GM18508 (cell line): ENCODE data around the gene HOGA1.
"Not testable (repeated sequence)": the region's sequence is repeated elsewhere in the genome, so short reads cannot be mapped to it uniquely, and the experiment has no call there.

Source experiments
- ATAC-seq: cut with Tn5 transposase; IDR thresholded peaks from one replicate; pipeline ENCODE4 v1.9.1; 2021; ENCODE audit warnings: moderate number of reproducible peaks; ENCODE audit not compliant: insufficient read depth, unreplicated experiment

HOGA1 gene

DNA sequence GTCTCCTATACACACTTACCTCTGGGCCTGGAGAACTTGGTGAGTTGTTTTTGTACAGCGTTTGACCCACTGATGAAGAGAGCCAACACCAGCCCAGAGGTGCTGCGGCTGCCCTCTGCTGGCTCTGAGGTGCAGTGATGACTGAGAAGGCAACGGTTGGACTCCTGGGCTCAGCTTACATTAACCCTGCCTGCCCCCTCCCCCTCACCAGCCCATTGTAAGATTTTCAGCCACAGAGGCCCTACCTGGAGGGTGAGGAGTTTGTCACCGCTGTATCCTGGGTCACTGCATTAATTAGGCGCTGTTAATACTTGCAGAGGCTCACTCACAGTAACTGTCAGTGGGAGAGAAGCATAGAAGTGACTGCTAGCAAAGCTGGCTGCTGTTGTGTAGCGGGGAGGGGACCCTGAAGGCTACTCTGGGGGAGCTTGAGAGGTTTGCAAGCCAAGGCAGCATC lies 30.6 kb upstream of the HOGA1 start:
- ATAC-seq, result no peak

DNA sequence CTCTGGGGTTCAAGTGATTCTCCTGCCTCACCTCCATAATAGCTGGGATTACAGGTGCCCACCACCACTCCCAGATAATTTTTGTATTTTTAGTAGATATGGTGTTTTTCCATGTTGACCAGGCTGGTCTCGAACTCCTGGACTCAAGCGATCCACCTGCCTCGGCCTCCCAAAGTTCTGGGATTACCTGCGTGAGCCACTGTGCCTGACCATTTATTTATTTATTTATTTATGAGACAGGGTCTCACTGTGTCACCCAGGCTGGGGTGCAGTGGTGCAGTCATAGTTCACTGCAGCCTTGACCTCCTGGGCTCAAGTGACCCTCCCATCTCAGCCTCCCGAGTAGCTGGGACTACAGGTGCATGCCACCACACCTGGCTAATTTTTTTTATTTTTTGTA lies 29.9 kb upstream of the HOGA1 start:
- ATAC-seq, result not testable (repeated sequence)

- not testable (repeated sequence) for ATAC-seq
Measured at GRCh38 chr10:97555541-97555940, 28.6 kb upstream of the HOGA1 start.

DNA sequence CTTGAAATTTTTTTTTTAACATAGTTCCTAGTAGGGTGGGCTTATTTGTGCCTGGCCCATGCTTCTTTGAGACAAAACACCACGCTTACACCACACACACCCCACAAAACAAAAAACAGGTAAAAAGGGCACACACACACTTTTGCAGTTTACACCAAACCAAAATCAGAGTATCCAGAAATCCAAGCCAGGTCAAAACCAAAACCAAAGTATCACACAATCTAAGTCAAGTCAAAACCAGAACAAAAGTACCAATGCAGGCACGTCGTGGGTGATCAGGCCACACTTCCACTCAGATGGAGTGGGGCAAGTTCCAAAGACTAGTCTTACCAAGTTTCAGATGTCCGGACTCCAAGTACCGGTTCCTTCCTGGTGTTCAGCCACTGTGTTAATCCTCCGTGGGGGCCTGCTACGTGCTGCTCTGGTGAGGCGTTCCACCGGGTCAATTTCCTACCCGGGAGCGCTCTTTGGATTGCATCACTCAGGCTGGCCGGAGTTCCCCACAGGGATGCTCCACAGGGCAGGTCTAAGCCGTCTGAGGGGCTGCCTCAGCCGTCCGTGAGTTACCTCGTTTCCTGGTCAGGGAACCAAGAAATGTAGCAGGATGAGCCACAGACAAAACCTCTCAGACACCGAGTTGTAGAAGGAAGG lies 23.3 kb upstream of the HOGA1 start:
- not testable (repeated sequence) for ATAC-seq

DNA sequence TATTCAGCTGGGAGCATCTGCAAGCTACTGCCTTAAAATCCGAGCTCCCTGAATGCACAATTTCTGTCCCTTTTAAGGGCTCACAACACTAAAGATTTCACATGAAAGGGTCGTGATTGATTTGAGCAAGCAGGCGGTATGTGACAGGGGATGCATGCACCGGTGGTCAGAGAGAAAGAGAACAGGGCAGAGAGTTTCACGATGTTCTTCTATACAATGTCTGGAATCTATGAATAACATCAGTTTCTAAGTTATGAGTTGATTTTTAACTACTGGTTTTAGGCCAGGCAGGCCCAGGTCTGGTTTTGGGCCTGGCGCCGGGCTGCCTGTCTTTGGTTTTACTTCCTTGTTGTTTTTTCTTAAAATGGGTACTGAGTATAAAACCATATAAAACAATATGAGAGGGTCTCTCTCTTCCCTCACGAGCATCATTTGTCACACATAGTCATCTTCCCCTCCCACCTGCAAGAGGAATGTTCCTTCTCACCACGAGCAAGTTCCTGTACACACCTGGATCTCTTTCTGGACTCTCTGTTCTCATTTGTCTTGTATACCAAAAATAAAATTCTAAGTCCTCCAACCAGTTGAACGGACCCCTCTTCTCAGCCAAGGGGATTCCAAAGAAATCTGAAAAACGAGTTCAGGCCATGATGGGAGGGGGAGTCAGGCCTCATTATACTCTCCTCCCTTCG lies 22.7 kb upstream of the HOGA1 start:
- ATAC-seq, result not testable (repeated sequence)

- ATAC-seq, result not testable (repeated sequence)
Measured at GRCh38 chr10:97562329-97562728, 21.9 kb upstream of the HOGA1 start.

DNA sequence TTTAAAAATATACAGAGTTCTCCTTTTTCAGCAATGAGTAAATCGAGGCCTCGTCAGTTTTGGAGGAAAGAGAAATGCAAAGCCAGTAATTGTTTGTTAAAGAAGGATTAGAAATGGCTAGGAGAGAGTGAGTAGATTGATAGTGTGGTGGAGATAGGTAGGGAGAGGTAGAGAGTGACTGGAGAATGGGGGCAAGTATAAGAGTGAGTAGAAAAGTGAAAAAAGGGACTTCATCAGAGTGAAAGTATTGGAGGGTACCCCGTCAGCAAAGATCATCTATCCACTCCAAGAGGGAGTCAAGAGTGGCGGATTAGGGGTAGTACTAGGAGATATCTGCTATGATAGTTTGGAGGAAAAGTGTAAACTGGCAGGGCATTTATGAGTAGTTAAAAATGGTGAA lies 20.9 kb upstream of the HOGA1 start:
- ATAC-seq, result no peak

DNA sequence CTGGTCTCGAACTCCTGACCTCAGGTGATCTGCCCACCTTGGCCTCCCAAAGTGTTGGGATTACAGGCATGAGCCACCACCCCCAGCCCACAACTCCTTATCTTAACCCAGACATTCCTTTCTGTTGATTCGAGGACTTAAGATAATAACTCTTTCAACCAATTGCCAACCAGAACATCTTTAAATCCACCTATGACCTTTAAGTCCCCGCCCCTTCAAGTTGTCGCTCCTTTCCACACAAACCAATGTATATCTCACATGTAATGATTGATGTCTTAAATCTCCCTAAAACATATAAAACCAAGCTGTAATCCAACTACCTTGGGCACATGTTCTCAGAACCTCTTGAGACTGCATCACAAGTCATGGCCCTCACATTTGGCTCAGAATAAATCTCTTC lies 19.4 kb upstream of the HOGA1 start:
- ATAC-seq, result no peak

DNA sequence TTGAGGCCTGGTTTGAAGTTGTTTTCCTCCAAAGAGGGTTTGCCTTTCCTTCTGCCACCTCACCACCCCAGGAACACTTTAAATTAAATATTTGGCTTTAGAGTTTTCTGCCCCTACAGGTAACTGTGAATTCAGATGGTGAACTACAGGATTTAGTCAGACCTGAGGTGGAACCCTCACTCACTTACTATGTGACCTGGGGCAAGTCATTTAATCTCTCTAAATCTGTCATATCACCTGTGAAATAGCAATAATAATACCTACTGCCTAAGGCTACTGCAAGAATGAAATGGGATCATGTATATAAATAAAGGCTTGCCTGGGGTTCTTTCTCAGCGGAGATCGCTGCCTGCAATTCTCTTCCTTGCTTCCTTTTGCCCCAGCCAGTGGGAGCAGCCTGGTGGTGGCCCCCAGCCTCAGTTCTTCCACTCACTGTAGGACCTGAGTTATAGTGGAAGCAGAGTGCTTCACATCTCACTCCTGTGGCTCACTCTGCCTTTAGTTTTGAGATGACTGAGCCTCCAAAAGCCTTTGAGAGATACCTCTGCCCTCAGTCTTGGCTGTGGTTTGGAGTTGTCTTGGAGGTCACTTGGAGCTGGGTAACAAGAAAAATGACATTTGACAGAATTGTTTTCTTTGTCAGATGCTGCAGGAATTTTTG lies 17.7 kb upstream of the HOGA1 start:
- no peak for ATAC-seq

- no peak for ATAC-seq
Measured at GRCh38 chr10:97567891-97568290, 16.3 kb upstream of the HOGA1 start.

- no peak for ATAC-seq
Measured at GRCh38 chr10:97570146-97570788, 13.9 kb upstream of the HOGA1 start.

DNA sequence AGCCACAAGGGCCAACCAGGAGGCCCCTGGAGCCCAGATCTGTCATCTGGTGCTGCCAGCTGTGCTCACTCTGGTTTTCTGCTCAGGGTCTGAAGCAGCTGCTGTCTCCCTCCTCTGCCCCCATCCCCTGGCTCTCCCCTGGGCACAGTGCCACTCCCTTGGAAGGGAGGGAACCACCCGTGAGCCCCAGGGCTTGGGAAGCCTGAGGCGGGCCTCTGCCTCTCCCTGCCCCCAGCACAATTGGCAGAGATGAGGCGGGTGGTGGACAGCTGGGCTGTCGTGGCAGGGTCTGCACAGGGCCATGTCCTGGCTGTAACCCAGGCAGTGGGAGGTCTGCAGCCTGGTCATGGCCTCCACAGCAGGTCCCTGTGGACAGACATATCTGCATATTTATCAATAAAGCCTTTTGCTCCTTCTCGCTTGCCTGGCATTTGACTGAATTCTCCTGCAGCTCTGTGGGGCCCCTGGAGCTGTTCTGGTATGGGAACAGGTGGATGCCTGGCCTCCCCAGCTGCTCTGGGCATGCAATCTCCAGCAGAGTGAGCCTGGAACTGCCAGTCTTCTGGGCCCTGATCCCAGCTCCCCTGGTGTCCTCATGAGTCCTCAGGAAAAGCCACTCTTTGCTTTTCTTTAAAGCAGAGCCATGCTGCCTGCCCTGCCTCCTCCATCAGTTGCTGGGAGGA lies 13.3 kb upstream of the HOGA1 start:
- ATAC-seq, result no peak

- no peak for ATAC-seq
Measured at GRCh38 chr10:97571622-97572021, 12.6 kb upstream of the HOGA1 start.

DNA sequence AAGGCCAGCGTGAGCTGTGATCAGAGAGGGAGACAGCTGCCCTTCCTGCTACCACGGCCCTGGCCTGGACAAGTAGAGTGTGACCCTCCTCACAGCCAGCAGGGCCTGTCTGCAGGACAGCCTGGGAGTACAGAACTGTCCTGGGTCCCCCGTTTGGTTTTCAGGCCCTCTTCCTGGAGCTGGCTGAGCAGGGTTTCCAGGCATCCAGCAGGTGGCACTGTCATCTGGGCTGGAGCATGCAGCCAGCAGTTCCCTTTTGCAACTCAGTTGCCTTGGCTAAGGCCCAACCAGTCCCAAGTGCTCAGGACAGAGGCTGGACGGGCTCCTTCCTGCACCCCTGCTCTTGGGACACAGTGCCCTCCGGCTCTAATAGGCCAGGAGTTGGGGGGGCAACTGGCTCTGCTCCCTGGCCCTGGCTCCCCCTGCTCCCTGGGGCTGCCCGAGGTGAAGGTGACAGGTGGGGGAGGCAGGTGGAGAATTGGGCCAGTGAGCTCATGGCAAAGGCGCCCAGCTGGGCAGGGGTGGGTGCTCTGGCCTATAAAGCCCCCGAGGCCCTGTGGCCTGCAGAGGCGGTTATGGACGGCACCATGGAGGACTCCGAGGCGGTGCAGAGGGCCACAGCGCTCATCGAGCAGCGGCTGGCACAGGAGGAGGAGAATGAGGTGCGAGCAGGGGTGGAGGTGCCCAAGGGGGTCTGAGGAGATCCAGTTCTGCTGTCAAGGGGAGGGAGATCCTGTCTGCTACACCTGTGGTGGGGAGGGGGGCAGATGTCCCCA lies 11.8 kb upstream of the HOGA1 start, which contains the start of gene ANKRD2:
TSS of gene ANKRD2 (plus strand) at position 566 of the 776 bp plus-strand sequence. CDS start at position 576, 10 bp downstream.
- ATAC-seq, result no peak

DNA sequence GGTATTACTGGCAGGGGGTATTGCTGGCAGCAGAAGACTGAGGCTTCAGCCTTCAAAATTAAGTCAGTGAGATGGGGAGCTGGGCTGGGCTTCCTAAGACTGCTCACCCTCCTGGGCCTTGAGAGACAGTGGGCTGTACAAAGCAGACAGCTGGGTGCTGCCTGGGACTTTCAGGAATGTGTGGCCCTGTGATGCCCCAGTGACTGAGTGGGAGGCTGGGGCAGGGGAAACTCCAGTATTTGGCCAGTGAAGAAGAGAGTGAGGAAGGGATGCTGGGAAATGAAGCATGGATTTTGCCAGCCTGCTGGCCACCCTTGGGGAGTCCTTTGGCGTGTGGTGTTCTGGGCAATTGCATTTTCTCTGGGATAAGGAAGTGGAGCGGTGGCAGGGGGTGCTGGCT lies 11.2 kb upstream of the HOGA1 start:
- ATAC-seq, result no peak

- no peak for ATAC-seq
Measured at GRCh38 chr10:97573672-97574071, 10.5 kb upstream of the HOGA1 start.

DNA sequence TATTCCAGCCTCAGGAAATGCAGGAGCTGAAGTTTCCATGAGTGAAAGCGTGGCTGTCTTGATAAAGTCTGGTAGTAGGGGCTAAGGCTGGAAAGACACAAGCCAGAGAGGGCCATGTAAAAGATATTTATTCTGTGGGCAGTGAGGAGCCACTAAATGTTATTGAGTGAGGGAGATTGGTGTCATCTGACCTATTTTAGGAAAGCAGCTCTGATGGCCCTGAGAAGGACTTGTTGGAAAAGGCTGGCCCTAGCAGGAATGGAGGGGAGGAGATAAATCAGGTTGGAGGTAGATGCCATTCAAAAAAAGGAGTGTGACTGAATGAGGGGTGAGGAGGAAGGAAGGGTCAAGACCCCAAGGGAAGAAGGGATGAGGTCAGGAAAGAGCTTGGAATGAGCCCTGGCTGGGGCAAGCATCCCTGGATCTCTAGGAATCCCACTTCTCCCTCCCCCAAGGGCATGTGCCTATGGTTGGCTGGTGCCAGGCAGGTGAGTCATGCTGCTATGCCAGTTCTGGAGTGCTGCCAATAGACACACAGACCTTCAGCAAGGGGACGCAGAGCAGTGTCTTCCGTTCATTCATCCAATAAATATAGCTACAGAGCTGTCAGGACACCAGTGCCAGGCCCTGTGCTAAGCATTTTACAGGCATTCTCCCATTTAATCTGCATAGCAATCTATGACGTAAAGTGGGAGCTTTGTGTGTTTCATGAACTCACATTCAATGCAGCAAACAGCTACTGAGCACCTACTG lies 9.6 kb upstream of the HOGA1 start:
- ATAC-seq, result no peak

GRCh38 chr10:97575127-97575668 lies 9.0 kb upstream of the HOGA1 start:
- no peak for ATAC-seq

- not testable (repeated sequence) for ATAC-seq
Measured at GRCh38 chr10:97576487-97576886, 7.7 kb upstream of the HOGA1 start.
